ENCODE data around the gene TACSTD2. TPM values are rescaled to one million over a fixed set of nuclear protein-coding genes. Genes with fewer than 3 reads are reported as not detected.

Gene TACSTD2, protein sequence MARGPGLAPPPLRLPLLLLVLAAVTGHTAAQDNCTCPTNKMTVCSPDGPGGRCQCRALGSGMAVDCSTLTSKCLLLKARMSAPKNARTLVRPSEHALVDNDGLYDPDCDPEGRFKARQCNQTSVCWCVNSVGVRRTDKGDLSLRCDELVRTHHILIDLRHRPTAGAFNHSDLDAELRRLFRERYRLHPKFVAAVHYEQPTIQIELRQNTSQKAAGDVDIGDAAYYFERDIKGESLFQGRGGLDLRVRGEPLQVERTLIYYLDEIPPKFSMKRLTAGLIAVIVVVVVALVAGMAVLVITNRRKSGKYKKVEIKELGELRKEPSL
- total RNA-seq: under 0.01 and 0.20 TPM in 2 replicates

DNA sequence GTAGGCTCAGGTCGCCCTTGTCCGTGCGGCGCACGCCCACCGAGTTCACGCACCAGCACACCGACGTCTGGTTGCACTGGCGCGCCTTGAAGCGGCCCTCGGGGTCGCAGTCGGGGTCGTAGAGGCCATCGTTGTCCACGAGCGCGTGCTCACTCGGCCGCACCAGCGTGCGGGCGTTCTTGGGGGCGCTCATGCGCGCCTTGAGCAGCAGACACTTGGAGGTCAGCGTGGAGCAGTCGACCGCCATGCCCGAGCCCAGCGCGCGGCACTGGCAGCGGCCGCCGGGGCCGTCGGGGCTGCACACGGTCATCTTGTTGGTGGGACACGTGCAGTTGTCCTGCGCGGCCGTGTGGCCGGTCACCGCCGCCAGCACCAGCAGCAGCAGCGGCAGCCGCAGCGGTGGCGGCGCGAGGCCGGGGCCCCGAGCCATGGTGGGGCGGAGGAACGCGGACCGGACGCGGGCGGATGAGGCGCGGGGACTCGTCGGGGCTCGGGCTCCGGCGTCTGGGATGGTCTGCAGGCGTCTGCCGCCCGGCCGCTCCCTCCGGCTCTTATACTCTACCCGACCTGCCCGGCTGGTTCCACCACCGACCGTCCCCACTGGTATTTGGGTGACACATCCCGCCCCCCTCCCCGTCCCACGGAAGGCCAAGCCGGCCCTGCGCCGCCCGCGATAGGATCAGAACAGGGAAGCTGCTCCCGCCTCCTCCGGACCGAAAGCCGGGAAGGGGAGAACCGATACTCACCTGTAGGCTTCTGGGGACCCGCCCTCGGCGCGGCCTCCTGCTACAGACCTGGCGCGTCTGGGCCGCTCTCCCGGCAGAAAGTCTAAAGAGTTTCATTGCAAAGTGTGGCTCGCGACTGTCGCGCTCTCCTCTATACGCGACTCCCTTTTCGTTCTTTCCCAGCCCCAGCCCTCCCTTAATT lies at the start of gene TACSTD2:
Gene TACSTD2 (minus strand): TSS at position 526 of the 927 bp plus-strand sequence. CDS start 96 bp downstream, at position 430.

DNA sequence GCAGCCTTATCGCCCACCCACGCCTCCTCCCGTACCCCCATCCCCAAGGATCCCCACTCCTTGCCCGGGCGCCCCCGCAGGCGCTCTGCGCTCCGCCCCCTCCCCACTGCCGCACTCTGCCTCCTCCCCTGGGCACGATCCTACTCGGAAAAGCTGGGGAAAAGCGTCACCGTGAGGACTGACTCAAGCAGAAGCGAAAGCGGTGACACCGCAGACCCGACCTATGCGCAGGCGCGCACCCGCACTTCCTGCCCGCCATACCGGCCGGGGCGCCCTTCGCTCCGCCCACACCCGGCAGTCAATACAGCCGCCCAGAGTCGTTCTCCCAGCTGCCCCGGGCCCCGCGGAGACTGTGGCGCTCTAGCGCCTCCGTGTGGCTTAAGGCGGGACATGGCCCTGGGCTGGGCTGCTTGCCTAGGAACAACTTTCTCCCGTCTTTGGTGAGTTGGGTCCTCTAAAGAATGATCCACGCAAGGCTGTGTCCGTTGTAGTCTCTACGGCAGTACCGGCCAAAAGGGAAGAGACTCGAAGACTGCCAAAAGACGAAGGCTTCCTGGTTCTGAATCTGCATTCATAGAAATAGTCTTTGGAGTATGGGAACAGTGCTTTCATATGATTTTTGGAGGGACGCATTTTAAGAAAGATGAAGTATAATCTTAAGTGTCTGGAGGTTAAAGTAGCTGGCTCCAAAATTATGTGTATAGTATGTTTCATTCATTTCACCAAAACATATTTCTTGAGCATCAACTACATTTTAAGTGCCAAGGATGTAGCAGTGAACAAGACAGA lies 30.3 kb downstream of the TACSTD2 start, which contains the start of gene OMA1:
Gene OMA1 (minus strand): TSS at position 207 of the 789 bp plus-strand sequence. CDS start 7,432 bp downstream, outside the sequence.

Other genes with a start within 250 kb of the TACSTD2 start
- gene OMA1, start 30.5 kb downstream of the TACSTD2 start, total RNA-seq: 12.9 and 21.9 TPM in 2 replicates
- gene MYSM1, start 122.8 kb upstream of the TACSTD2 start, total RNA-seq: 14.7 and 20.9 TPM in 2 replicates
- 77.5 and 89.9 TPM in 2 replicates for gene JUN, start 206.8 kb upstream of the TACSTD2 start, total RNA-seq